Stimulated activated CD8-positive, alpha-beta memory T cell treated with anti-CD3 and anti-CD28 coated beads, Interleukin-15, amount 100 ng/mL, for 1 hour (primary cell): ENCODE data around the gene LNPEP.

ENCODE experiments used
- DNase-seq: peaks from one replicate; pipeline ENCODE4 v3.0.0-alpha.2; 2020; ENCODE audit warnings: low read depth

Gene LNPEP

GRCh38 chr5:96935559-96936430, at the start of gene LNPEP:
TSS of gene LNPEP (plus strand) at chr5:96936080. CDS start at chr5:96936156, 76 bp downstream.
- DNase-seq: peak; percentile 85

- no peak for DNase-seq
Observed at GRCh38 chr5:96893342-96893741, 42.5 kb upstream of the LNPEP start.

- DNase-seq: no peak
Observed at GRCh38 chr5:96896276-96896675, 39.6 kb upstream of the LNPEP start.

- no peak for DNase-seq
Observed at GRCh38 chr5:96896806-96897205, 39.1 kb upstream of the LNPEP start.

- no peak for DNase-seq
Observed at GRCh38 chr5:96901384-96901783, 34.5 kb upstream of the LNPEP start.

GRCh38 chr5:96901841-96902240, 34.0 kb upstream of the LNPEP start:
- no peak for DNase-seq

- no peak for DNase-seq
Observed at GRCh38 chr5:96902876-96903275, 33.0 kb upstream of the LNPEP start.

DNA sequence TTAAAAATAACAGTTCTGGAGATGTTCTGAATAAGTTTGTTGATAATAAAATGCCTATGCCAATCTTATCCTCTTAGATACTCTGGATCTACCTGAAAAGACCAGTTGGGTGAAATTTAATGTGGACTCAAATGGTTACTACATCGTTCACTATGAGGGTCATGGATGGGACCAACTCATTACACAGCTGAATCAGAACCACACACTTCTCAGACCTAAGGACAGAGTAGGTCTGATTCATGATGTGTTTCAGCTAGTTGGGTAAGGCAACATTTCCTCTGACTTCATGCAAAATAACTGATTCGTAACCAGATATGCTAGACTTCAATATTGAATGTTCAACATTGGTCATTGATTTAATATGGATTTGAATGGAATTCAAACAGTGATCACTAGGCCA, 32.6 kb upstream of the LNPEP start:
- no peak for DNase-seq

GRCh38 chr5:96904054-96904931, 31.6 kb upstream of the LNPEP start:
- DNase-seq: no peak

- DNase-seq: no peak
Observed at GRCh38 chr5:96905864-96906263, 30.0 kb upstream of the LNPEP start.

DNA sequence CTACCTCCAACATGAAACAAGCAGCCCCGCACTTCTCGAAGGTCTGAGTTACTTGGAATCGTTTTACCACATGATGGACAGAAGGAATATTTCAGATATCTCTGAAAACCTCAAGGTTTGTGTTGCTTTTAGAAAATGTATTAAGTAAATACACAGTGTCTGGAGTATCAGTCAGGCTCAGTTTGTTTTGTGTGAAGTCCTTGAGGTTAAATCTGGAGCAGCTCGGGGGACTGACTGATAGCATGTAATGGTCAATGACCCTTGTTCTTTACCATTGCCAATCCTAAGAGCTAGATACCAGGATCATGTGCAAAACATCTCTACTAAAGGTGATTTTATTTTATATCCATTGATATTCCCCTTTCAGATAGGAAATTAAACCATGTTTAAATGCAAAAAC, 26.9 kb upstream of the LNPEP start:
- no peak for DNase-seq

DNA sequence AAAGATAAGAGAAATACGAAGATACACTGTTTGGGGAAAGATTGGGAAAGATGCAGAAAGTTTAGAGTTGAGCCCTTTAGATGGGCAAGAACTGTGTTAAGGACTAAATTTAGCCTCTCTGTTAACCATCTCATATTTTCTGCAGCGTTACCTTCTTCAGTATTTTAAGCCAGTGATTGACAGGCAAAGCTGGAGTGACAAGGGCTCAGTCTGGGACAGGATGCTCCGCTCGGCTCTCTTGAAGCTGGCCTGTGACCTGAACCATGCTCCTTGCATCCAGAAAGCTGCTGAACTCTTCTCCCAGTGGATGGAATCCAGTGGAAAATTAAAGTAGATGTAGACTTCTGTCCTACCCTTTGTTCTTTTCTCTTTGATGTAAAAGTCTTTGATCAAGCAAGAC, 26.4 kb upstream of the LNPEP start:
- no peak for DNase-seq

GRCh38 chr5:96911139-96911538, 24.7 kb upstream of the LNPEP start:
- DNase-seq: no peak

- no peak for DNase-seq
Observed at GRCh38 chr5:96913233-96913632, 22.6 kb upstream of the LNPEP start.

DNA sequence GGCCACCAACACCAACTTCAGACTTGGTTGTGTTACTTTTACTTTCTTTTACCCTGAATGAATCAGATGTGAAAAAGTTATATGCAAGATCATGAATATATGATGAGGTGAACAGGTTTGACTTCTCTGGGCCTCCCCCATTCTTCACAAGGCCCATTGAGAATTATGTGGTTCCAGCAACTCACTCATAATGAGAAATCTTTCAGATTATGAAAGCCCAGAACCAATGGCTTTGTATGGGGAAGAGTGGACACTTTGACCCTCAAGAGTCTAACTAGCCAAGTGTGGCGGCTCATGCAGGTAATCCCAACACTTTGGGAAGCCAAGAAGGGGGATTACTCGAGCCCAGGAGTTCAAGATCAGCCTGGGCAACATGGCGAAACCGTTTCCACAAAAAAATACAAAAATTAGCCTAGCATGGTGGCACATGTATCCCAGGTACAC, 16.1 kb upstream of the LNPEP start:
- no peak for DNase-seq

DNA sequence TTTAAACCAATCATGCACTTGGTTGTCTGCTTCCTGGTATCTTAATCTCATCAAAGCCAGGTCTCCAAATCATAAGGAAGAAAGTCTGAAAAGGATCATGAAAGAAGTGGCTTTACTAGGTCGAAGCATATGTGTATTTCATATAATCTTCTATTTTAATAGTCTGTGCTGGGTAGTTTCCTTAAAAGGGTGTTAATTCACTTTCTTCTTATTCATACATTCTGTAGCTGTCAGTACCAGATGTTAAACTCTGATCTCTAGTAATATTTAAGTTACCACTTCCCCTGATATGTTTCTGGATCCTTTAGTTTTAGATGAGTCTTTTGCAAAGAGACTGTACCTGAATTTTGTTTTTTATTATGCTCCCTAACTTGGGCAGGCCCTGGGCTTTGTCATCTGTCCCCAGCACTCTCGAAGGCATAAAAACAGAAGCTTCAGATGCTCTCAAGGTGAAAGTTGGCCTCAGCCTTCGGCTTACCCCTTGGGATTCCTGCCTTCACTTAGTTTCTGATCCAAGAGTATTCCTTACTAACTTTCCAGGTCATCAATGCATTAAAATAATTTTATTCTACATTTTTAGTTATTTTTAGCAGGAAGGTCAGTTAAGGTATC, 15.0 kb upstream of the LNPEP start:
- DNase-seq: no peak

GRCh38 chr5:96922499-96923244, 13.2 kb upstream of the LNPEP start:
- DNase-seq: no peak

DNA sequence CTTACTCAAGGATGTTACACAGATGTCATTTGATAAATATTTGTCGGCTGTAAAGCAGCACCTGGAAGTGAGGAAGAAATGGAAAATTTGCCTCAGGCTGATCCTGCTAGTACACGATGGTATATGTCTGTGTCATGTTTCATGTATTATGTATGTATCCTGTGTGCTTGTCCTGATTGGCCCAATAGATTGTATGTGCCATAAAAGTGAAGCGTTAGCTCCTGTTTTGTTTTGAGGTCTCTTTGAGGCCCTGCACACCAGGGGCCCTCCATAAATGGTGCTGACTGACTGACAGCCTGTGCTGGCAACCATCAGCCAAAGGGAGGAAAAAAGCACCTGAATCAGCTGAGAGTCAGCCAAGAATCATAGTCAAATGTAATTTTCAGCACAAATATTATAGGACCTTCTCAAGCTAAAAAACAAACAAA, 11.8 kb upstream of the LNPEP start:
- DNase-seq: no peak

- DNase-seq: no peak
Observed at GRCh38 chr5:96926276-96926675, 9.6 kb upstream of the LNPEP start.

DNA sequence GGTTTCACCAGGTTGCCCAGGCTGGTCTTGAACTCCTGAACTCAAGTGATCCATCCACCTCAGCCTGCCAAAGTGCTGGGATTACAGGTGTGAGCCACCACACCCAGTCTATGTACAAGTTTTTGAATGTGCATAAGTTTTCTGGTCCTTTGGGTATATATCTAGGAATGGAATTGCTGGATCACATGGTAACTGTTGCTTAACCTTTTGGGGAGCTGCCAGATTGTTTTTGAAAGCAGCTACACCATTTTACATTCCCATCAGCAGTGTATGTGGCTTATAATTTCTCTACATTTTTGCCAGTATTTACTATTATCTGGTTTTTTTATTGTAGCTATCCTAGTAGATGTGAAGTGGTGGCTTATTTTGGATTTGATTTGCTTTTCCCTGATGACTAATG, 8.9 kb upstream of the LNPEP start:
- DNase-seq: no peak

DNA sequence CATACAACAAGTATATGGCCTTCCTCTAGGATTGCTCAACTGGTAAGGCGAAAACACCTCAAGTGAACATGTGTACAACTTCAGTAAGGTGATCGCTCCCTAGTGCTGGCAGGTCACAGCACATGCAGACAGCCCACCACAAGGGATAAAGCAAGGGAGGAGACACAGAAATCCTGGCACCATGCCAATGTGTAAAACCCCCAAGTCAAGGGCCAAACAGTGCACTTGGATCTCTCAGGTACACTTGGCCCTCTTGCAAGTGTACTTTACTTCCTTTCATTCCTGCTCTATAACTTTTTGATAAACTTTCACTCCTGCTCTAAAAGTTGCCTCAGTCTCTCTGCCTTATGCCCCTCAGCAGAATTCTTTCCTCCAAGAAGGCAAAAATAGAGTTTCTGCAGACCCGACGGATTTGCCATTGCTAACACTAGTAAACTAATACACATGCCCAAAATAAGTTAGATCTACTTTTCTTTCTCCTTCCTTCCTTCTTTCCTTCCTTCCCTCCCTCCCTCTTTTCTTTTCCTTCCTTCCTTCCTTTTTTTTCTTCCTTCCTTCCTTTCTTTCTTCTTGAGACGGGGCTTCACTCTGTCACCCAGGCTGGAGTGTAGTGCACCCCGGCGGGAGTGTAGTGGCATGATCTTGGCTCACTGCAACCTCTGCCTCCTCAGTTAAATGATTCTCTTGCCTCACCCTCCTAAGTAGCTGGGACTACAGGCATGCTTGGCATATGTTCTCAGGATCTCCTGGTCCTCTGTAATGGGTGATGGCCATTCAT, 6.8 kb upstream of the LNPEP start:
- no peak for DNase-seq
